ENCODE measurements around the gene GPR137. TPM values are rescaled to one million over a fixed set of nuclear protein-coding genes. Genes with fewer than 3 reads are reported as not detected.
A peak's percentile ranks its signal among the peaks of the same experiment; 100 is the strongest.

The GPR137 gene
- total and polyA plus RNA-seq, 10 of the 15 experiments (the other 5 are each of a cell fraction or from before 2014, with no cell fraction given) = 0.37 to 29.2 (median 13.8) TPM

DNA sequence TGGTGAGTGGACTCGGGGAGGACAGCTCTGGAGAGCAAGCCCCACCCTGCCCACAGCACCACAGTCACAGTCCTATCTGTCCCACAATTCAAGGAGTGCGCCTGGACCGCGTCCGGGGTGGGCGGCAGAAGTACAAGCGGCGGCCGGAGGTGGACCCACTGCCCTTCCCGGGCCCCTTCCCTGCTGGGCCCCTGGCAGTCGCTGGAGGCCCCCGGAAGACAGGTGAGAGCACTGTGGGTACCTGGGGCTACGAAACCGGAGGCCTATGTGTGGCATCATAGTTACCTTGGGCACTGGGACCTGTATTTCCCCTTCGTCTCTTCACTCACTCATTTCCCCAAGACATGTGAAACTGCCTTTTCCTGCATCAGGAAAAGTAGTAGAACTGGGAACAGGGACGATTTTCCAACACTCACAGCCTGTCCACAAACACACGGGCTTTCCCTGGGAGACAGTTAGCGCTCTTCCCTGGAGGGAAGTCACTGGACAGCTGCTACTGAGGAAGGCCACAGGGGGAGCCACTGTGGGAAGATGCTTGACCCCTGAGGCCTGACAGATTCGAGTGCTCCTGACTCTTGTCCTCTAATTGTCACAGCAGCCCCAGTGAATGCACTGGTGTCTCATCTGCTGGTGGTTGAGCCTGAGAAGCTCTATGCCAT is 28.6 kb downstream of the GPR137 start:
- FAIRE-seq = no peak
- ChIA-PET POLR2A (no interaction called here), SMC1A (ENCODE audit: uncharacterized antibody, unreplicated experiment) (no interaction called here), CTCF (no interaction called here), RAD21 (ENCODE audit: unreplicated experiment) (no interaction called here)
- no peak for DNase-seq (ENCODE audit: low read depth, low spot score)
- peaks cover 25% of the 10 kb centered on the region for H3K79me2 ChIP-seq (ENCODE audit: control insufficient read depth, insufficient read depth, low read length)
- intact Hi-C loops (cut with micrococcal nuclease; ENCODE audit: unreplicated experiment) = no loop called here
- BruUV-seq (replicated peaks) = no TSS peak
- no peaks in the 10 kb centered on the region for H3K9me3 ChIP-seq (replicated peaks; ENCODE audit: control insufficient read depth, insufficient read depth, low read length)
- no peak overlapping the region for H3K4me2 ChIP-seq (ENCODE audit: control insufficient read depth, insufficient read depth)
- H3K9ac ChIP-seq (ENCODE audit: control insufficient read depth, insufficient read depth, low read length) = no peak overlapping the region
- 77% methylated on average over 19 of the region's 19 CpGs for WGBS (ENCODE audit: insufficient coverage, insufficient replicate concordance, low lambda C conversion rate, missing lambda C conversion rate)
- H3K36me3 ChIP-seq (ENCODE audit: control insufficient read depth in 2 of 2, insufficient read depth in 2 of 2, low read length in 1 of 2) = peaks cover 0 to 8% of the 10 kb centered on the region in 2 experiments; a peak in 3 of 4 replicates
- no peak for ATAC-seq
- no peak overlapping the region for H3K27ac ChIP-seq (ENCODE audit: control insufficient read depth, insufficient read depth)
- in situ Hi-C loops (cut with MboI) = no loop called here
- no peaks in the 10 kb centered on the region for H4K20me1 ChIP-seq (ENCODE audit: control insufficient read depth, insufficient read depth)
- H2AFZ ChIP-seq (ENCODE audit: control insufficient read depth, low read depth, low read length) = no peak overlapping the region
- TF ChIP-seq, protein P1, sequence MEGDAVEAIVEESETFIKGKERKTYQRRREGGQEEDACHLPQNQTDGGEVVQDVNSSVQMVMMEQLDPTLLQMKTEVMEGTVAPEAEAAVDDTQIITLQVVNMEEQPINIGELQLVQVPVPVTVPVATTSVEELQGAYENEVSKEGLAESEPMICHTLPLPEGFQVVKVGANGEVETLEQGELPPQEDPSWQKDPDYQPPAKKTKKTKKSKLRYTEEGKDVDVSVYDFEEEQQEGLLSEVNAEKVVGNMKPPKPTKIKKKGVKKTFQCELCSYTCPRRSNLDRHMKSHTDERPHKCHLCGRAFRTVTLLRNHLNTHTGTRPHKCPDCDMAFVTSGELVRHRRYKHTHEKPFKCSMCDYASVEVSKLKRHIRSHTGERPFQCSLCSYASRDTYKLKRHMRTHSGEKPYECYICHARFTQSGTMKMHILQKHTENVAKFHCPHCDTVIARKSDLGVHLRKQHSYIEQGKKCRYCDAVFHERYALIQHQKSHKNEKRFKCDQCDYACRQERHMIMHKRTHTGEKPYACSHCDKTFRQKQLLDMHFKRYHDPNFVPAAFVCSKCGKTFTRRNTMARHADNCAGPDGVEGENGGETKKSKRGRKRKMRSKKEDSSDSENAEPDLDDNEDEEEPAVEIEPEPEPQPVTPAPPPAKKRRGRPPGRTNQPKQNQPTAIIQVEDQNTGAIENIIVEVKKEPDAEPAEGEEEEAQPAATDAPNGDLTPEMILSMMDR (IDR thresholded peaks at IDR 0.05 in 2 of 3, conservative IDR thresholded peaks at IDR 0.05 in 1 of 3; ENCODE audit: control insufficient read depth in 2 of 3, extremely low read depth in 1 of 3, insufficient read depth in 1 of 3, low read depth in 3 of 3, low read length in 3 of 3) = peak in 1 of 3 experiments; percentile 18; a peak in 1 of 6 replicates
- TF ChIP-seq NR2F1 (conservative IDR thresholded peaks at IDR 0.05) (0 out of 2 replicates have a peak, but pooled peaks have one; percentile 13), TBL1XR1 (IDR thresholded peaks at IDR 0.05; ENCODE audit: low read depth, low read length) (no peak)
- H3K4me1 ChIP-seq (ENCODE audit: control insufficient read depth, insufficient read depth, low read length) = peaks cover 9% of the 10 kb centered on the region
- no peaks in the 10 kb centered on the region for H3K27me3 ChIP-seq (replicated peaks in 1 of 2; ENCODE audit: control insufficient read depth in 2 of 2, insufficient read depth in 2 of 2, low read length in 1 of 2)
- H3K4me3 ChIP-seq = no peak overlapping the region
